Activated CD4-positive, alpha-beta T cell treated with anti-CD3 and anti-CD28 coated beads for 36 hours (primary cell): ENCODE measurements around the gene MRPL24. TPM values are rescaled to one million over a fixed set of nuclear protein-coding genes. Genes with fewer than 3 reads are reported as not detected.
A peak's percentile ranks its signal among the peaks of the same experiment; 100 is the strongest.
"Not testable (repeated sequence)": the region's sequence is repeated elsewhere in the genome, so short reads cannot be mapped to it uniquely, and the experiment has no call there.

Experiments used
- ATAC-seq: fragments of 200-7000 bp; cut with Tn5 transposase; one replicate; pipeline ENCODE4 v1.10.0; 2021; ENCODE audit warnings: mild to moderate bottlenecking, moderate library complexity
- CTCF ChIA-PET: fragments of 350-600 bp; sonication (Branson Sonifier 250); formaldehyde crosslinking; loops from one replicate; lab custom pipeline; 2021; ENCODE audit warnings: antibody characterized with exemption; lab: Charles Lee
- POLR2A ChIA-PET: fragments of 350-600 bp; sonication (Branson Sonifier 250); formaldehyde crosslinking; loops from one replicate; lab custom pipeline; 2021; ENCODE audit warnings: antibody characterized with exemption, inconsistent platforms; lab: Charles Lee
- DNase-seq: peaks from one replicate; pipeline ENCODE4 v3.0.0-alpha.2; 2020
- H3K27ac Mint-ChIP-seq: one replicate; pipeline ENCODE4 v1.8.0; 2021; ENCODE audit warnings: mixed read lengths
- H3K27me3 Mint-ChIP-seq: one replicate; pipeline ENCODE4 v1.8.0; 2021; ENCODE audit warnings: mixed read lengths
- H3K36me3 Mint-ChIP-seq: one replicate; pipeline ENCODE4 v1.8.0; 2021; ENCODE audit warnings: low read depth, mixed read lengths
- H3K4me1 Mint-ChIP-seq: one replicate; pipeline ENCODE4 v1.8.0; 2021; ENCODE audit warnings: mixed read lengths
- H3K4me3 Mint-ChIP-seq: one replicate; pipeline ENCODE4 v1.8.0; 2021; ENCODE audit warnings: mild to moderate bottlenecking, moderate library complexity, mixed read lengths
- H3K9me3 Mint-ChIP-seq: one replicate; pipeline ENCODE4 v1.8.0; 2021; ENCODE audit warnings: low read depth, mixed read lengths
- intact Hi-C, 2 experiments: fragments of 100-400 bp; cut with DNase I in 1 of 2; cut with micrococcal nuclease in 1 of 2; formaldehyde crosslinking; loops; one replicate each; pipeline versions ENCODE4 v1.14.2 to v1.15.1; 2022 to 2024; cut with DNase I, micrococcal nuclease
- total RNA-seq, 2 experiments: library from RNA; stranded (reverse); gene quantifications; one replicate each; pipeline ENCODE4 v1.2.3, GENCODE V29; 2021

MRPL24 gene
- total RNA-seq, 2 experiments from 2014 or later: 81.9 to 89.7 TPM

DNA sequence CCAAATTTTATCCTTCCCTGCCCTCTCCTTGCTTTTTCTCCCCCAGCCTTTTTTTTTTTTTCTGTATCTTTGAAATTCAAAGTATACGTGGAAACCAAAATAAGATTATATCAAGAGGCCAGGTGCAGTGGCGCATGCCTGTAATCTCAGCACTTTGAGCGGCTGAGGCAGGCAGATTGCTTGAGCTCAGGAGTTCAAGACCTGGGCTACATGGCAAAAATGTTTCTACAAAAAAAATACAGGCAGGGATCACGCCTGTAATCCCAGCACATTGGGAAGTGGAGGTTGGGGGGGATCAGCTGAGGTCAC, 19.9 kb upstream of the MRPL24 start:
- H3K9me3 Mint-ChIP-seq: no peaks in the 10 kb centered on the region
- no peaks in the 10 kb centered on the region for H3K36me3 Mint-ChIP-seq
- CTCF ChIA-PET: interaction anchor here (1.0 to 1.2 kb wide), 3 partner anchors 11 to 35 kb away, joined by 4 to 5 read pairs (median 5); partner anchors contain the start of genes ISG20L2 and METTL25B
- intact Hi-C loops: loop anchor here in 1 of 2 experiments (10.0 kb wide), 1 partner anchor 374 kb away; the partner anchor contains the start of gene ETV3
- POLR2A ChIA-PET: interaction anchor here (0.7 to 1.0 kb wide), 2 partner anchors 9 to 45 kb away, joined by 3 read pairs; no protein-coding TSS in a partner anchor
- DNase-seq (no peak), ATAC-seq (no peak)
- no peak overlapping the region for H3K4me3 Mint-ChIP-seq
- peaks cover under 1% of the 10 kb centered on the region for H3K4me1 Mint-ChIP-seq
- H3K27me3 Mint-ChIP-seq: no peaks in the 10 kb centered on the region
- no peak overlapping the region for H3K27ac Mint-ChIP-seq

- H3K27ac Mint-ChIP-seq: no peak overlapping the region
- no peaks in the 10 kb centered on the region for H3K36me3 Mint-ChIP-seq
- ChIA-PET POLR2A (interaction anchor here (0.7 to 1.0 kb wide), 2 partner anchors 8 to 45 kb away, joined by 3 read pairs; no protein-coding TSS in a partner anchor), CTCF (interaction anchor here (1.0 to 1.2 kb wide), 2 partner anchors 32 to 35 kb away, joined by 5 read pairs; partner anchors contain the start of genes ISG20L2 and METTL25B)
- DNase-seq (no peak), ATAC-seq (no peak)
- no peak overlapping the region for H3K4me3 Mint-ChIP-seq
- H3K27me3 Mint-ChIP-seq: no peaks in the 10 kb centered on the region
- H3K4me1 Mint-ChIP-seq: peaks cover 4% of the 10 kb centered on the region
- intact Hi-C loops: loop anchor here in 1 of 2 experiments (10.0 kb wide), 1 partner anchor 375 kb away; the partner anchor contains the start of gene ETV3
- H3K9me3 Mint-ChIP-seq: no peaks in the 10 kb centered on the region
These were observed 19.4 kb upstream of the MRPL24 start for GRCh38 chr1:156760092-156760795.

DNA sequence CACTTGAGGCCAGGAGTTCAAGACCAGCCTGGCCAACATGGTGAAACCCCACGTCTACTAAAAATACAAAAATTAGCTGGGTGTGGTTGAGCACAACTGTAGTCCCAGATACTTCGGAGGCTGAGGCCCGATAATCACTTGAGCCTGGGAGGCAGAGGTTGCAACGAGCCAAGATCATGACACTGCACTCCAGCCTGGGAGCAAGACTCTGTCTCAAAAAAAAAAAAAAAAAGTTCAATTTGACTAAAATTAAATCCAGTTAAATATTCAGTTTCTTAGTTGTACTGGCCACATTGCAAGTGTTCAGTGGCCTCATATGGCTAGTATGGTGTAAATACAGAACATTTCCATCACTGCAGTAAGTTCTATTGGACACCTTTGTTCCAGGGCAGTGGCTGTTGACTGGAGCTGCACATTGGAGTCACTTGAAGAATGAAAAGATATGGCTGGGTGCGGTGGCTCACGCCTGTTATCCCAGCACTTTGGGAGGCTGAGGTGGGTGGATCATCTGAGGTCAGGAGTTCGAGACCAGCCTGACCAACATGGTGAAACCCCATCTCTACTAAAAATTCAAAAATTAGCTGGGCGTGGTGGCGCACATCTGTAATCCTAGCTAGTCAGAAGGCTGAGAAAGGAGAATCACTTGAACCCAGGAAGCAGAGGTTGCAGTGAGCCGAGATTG, 16.8 kb upstream of the MRPL24 start:
- POLR2A ChIA-PET: interaction anchor here (0.7 kb wide), 1 partner anchor 29 kb away, joined by 4 read pairs; the partner anchor contains the start of genes ISG20L2 and METTL25B
- H3K27ac Mint-ChIP-seq, DNase-seq, H3K36me3 Mint-ChIP-seq, H3K9me3 Mint-ChIP-seq, intact Hi-C loops, H3K27me3 Mint-ChIP-seq, ATAC-seq, H3K4me3 Mint-ChIP-seq, CTCF ChIA-PET: not testable (repeated sequence)
- peaks cover 11% of the 10 kb centered on the region for H3K4me1 Mint-ChIP-seq

GRCh38 chr1:156756355-156756754, 15.5 kb upstream of the MRPL24 start:
- DNase-seq (no peak), ATAC-seq (no peak)
- Mint-ChIP-seq H3K4me1 (peaks cover 12% of the 10 kb centered on the region), H3K27ac (no peak overlapping the region), H3K4me3 (no peak overlapping the region), H3K27me3 (no peaks in the 10 kb centered on the region), H3K9me3 (no peaks in the 10 kb centered on the region), H3K36me3 (no peaks in the 10 kb centered on the region)
- intact Hi-C loops: no loop called here
- ChIA-PET CTCF (interaction anchor here (1.5 to 6.3 kb wide), 3 partner anchors 16 to 67 kb away, joined by 4 to 79 read pairs (median 5); partner anchors contain the start of genes ISG20L2, METTL25B and MRPL24), POLR2A (interaction anchor here (0.5 kb wide), 1 partner anchor 14 kb away, joined by 4 read pairs; no protein-coding TSS in a partner anchor)

- ChIA-PET CTCF (interaction anchor here (1.5 to 6.3 kb wide), 3 partner anchors 15 to 66 kb away, joined by 4 to 79 read pairs (median 5); partner anchors contain the start of genes ISG20L2, METTL25B and MRPL24), POLR2A (no interaction called here)
- Mint-ChIP-seq H3K9me3 (no peaks in the 10 kb centered on the region), H3K27me3 (no peaks in the 10 kb centered on the region), H3K36me3 (peaks cover 4% of the 10 kb centered on the region), H3K4me3 (no peak overlapping the region), H3K4me1 (peaks cover 12% of the 10 kb centered on the region), H3K27ac (no peak overlapping the region)
- intact Hi-C loops: no loop called here
- no peak for ATAC-seq
- DNase-seq: no peak
These were observed 14.7 kb upstream of the MRPL24 start for GRCh38 chr1:156755527-156755950.

GRCh38 chr1:156754219-156754618, 13.3 kb upstream of the MRPL24 start:
- no peak for DNase-seq
- Mint-ChIP-seq H3K4me1 (peaks cover 12% of the 10 kb centered on the region), H3K4me3 (no peak overlapping the region), H3K36me3 (peaks cover 17% of the 10 kb centered on the region), H3K27me3 (no peaks in the 10 kb centered on the region), H3K9me3 (no peaks in the 10 kb centered on the region), H3K27ac (no peak overlapping the region)
- POLR2A ChIA-PET: no interaction called here
- intact Hi-C loops: no loop called here
- CTCF ChIA-PET: interaction anchor here (6.3 kb wide), 1 partner anchor 27 kb away, joined by 79 read pairs; the partner anchor contains the start of genes ISG20L2 and METTL25B
- no peak for ATAC-seq

DNA sequence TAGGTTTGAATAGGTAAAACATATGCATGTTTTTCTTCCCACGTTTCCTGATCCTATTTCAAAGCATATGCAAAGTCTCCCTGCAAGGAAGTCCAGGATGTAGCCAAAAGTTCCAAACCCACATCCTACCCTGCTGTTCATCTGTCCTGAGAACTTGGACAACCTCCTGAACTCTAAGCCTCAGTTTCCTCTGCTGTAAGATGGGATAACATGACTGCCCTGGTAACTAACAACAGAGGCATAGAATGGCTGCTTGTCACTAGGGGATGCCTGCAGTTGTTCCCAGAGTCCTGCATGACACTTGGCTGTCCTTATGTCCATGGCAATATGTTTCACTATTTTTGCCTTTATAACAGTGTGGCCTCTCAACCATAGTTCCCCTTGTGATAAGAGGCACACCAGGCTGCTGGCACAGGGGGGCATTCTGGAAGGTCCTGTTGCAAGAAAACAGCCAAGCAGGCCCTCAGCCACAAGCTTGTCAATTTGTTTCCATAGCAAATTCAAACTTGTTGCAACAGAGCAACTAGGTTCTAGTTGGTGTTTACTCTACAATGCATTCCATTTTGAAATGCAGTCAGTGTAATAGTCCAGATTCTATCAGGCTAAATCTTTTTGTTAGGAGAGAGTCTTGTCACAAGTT, 12.1 kb upstream of the MRPL24 start:
- DNase-seq: no peak
- Mint-ChIP-seq H3K9me3 (no peaks in the 10 kb centered on the region), H3K27ac (peak overlapping the region; percentile 80), H3K36me3 (peaks cover 28% of the 10 kb centered on the region), H3K4me3 (peak overlapping the region; percentile 98), H3K27me3 (no peaks in the 10 kb centered on the region), H3K4me1 (peaks cover 25% of the 10 kb centered on the region)
- POLR2A ChIA-PET: interaction anchor here (0.7 to 2.8 kb wide), 5 partner anchors 9 to 332 kb away, joined by 3 to 26 read pairs (median 20); partner anchors contain the start of genes ISG20L2, METTL25B, MRPL24 and PRCC
- intact Hi-C loops: no loop called here
- CTCF ChIA-PET: interaction anchor here (0.6 to 6.3 kb wide), 12 partner anchors 9 to 152 kb away, joined by 3 to 79 read pairs (median 4); partner anchors contain the start of genes ISG20L2, METTL25B, MRPL24 and PRCC
- ATAC-seq: no peak

DNA sequence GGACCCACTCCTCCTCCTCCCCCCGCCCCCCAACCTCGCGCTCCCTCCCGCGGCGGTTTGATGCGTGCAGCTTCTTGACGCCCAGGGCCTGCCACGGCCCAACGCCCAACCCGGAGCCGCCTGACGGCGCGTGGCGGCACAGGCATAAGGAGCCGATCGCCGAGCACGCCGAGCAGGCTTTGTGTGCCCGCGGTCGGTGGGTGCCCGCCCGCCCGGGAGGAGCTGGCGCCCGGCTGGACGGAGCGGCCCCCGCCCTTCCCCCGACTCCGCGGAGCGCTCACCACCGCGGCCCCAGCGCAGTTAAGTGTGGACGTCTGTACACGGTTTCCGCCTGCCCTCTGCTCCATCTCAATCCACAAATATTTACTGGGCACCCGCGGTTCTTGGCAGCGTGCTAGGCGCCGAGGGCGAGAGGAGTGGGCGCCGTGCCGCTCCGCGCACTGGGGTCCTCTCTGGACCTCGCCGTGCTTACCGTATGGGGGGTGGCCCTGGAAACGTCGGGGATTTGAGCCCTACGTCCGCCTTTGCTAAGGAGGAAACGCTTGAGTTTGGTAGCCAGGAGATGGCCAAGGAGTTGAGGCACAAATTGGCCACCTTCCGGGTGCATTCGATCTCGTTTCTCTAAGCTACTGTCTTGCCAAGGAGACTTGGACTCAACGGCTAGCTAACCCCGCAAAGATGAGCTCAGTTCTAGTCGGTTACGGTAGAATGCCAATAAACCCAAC, 11.0 kb upstream of the MRPL24 start:
- H3K4me3 Mint-ChIP-seq: peak overlapping the region; percentile 98
- DNase-seq: peak; percentile 99
- peak; percentile 81 for ATAC-seq
- peaks cover 33% of the 10 kb centered on the region for H3K36me3 Mint-ChIP-seq
- peak overlapping the region; percentile 93 for H3K27ac Mint-ChIP-seq
- H3K4me1 Mint-ChIP-seq: peaks cover 33% of the 10 kb centered on the region
- intact Hi-C loops: loop anchor here (1.0 kb wide), 5 partner anchors 11 to 251 kb away; partner anchors contain the start of genes MRPL24 (in 2 of the 2), PRCC (in 2 of the 2), ISG20L2 (in 1 of the 2) and METTL25B (in 1 of the 2)
- POLR2A ChIA-PET: interaction anchor here (0.7 to 2.8 kb wide), 11 partner anchors 8 to 331 kb away, joined by 3 to 26 read pairs (median 3); partner anchors contain the start of genes ISG20L2, METTL25B, MRPL24 and PRCC
- H3K9me3 Mint-ChIP-seq: no peaks in the 10 kb centered on the region
- CTCF ChIA-PET: interaction anchor here (0.6 to 6.3 kb wide), 12 partner anchors 10 to 151 kb away, joined by 3 to 79 read pairs (median 4); partner anchors contain the start of genes CRABP2, ISG20L2, METTL25B and MRPL24
- H3K27me3 Mint-ChIP-seq: no peaks in the 10 kb centered on the region

DNA sequence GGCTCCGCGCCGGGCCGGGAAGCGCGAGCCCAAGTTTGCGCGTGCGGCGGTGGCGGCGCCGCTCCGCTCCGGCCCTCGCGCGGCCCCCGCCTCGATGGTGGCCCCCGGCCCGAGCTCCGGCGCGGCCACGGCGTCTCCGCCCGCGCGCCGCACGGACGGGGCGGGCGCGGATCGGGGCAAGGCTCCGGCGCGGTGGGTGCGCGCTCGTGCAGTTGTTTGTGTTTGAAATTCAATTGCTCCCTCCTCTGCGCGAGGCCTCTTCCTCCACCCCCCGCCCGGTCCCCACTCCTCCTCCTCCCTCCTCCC, 10.5 kb upstream of the MRPL24 start, which contains the start of gene HDGF:
TSS of gene HDGF (minus strand) at position 225 of the 306 bp plus-strand sequence. CDS start 246 bp downstream, outside the sequence.
- ChIA-PET CTCF (interaction anchor here (1.0 to 6.3 kb wide), 5 partner anchors 9 to 46 kb away, joined by 3 to 79 read pairs (median 16); partner anchors contain the start of genes CRABP2, ISG20L2, METTL25B and MRPL24), POLR2A (interaction anchor here (0.9 to 2.8 kb wide), 7 partner anchors 9 to 23 kb away, joined by 3 to 26 read pairs (median 5); partner anchors contain the start of genes ISG20L2, METTL25B, MRPL24 and PRCC)
- intact Hi-C loops: loop anchor here (1.0 kb wide), 5 partner anchors 10 to 250 kb away; partner anchors contain the start of genes MRPL24 (in 2 of the 2), PRCC (in 2 of the 2), ISG20L2 (in 1 of the 2) and METTL25B (in 1 of the 2)
- Mint-ChIP-seq H3K4me1 (peaks cover 39% of the 10 kb centered on the region), H3K4me3 (peak within 1 kb of the TSS; percentile 98), H3K36me3 (peaks cover 33% of the 10 kb centered on the region), H3K27me3 (no peaks in the 10 kb centered on the region), H3K9me3 (no peaks in the 10 kb centered on the region), H3K27ac (peak within 1 kb of the TSS; percentile 96)
- DNase-seq (no peak), ATAC-seq (no peak)
